ENCODE measurements around the gene SPINT2. TPM values are rescaled to one million over a fixed set of nuclear protein-coding genes. Genes with fewer than 3 reads are reported as not detected.

The SPINT2 gene
- total RNA-seq, 1 experiment from 2014 or later, result 442 TPM

GRCh38 chr19:38252385-38252784, 12.0 kb upstream of the SPINT2 start:
- ATAC-seq, result no peak
- H3K9ac ChIP-seq (ENCODE audit: low read length), result no peak overlapping the region
- no peaks in the 10 kb centered on the region for H4K20me1 ChIP-seq (ENCODE audit: low read length)
- no peaks in the 10 kb centered on the region for H3K27me3 ChIP-seq (ENCODE audit: low read length)
- H3K4me2 ChIP-seq (ENCODE audit: low read length), result no peak overlapping the region
- no peak overlapping the region for H3K27ac ChIP-seq (ENCODE audit: low read length)
- intact Hi-C loops (cut with micrococcal nuclease), result no loop called here
- H3K4me1 ChIP-seq (ENCODE audit: insufficient read depth, low read length), result peaks cover 4% of the 10 kb centered on the region; the same call in 1 of the 2 replicates
- no peaks in the 10 kb centered on the region for H3K9me2 ChIP-seq (replicated peaks; ENCODE audit: low read length)
- CTCF ChIA-PET, result no interaction called here
- H3K4me3 ChIP-seq (ENCODE audit: low read length), result no peak overlapping the region
- H3F3A ChIP-seq (ENCODE audit: low read length, unreplicated experiment), result no peaks in the 10 kb centered on the region
- no peak overlapping the region for H2AFZ ChIP-seq (ENCODE audit: low read length)
- no peaks in the 10 kb centered on the region for H3K79me2 ChIP-seq (ENCODE audit: low read length)
- POLR2A ChIA-PET (ENCODE audit: unreplicated experiment), result no interaction called here
- BruUV-seq (replicated peaks), result no TSS peak
- no peaks in the 10 kb centered on the region for H3K9me3 ChIP-seq (ENCODE audit: low read length)
- no peaks in the 10 kb centered on the region for H3K36me3 ChIP-seq (ENCODE audit: low read depth, low read length)
- no peak for DNase-seq
- no peak for TF ChIP-seq EZH2 (IDR thresholded peaks at IDR 0.05; ENCODE audit: low read length, unreplicated experiment)
- no peak for TF ChIP-seq EZH2phosphoT487 (IDR thresholded peaks at IDR 0.05; ENCODE audit: borderline replicate concordance, low read length)

GRCh38 chr19:38252941-38253691, 11.3 kb upstream of the SPINT2 start:
- Histone ChIP-seq H3K9ac (ENCODE audit: low read length) (no peak overlapping the region), H3K27me3 (ENCODE audit: low read length) (no peaks in the 10 kb centered on the region), H3F3A (ENCODE audit: low read length, unreplicated experiment) (no peaks in the 10 kb centered on the region), H3K4me1 (ENCODE audit: insufficient read depth, low read length) (peaks cover 4% of the 10 kb centered on the region; the same call in 1 of the 2 replicates), H3K36me3 (ENCODE audit: low read depth, low read length) (no peaks in the 10 kb centered on the region), H4K20me1 (ENCODE audit: low read length) (no peaks in the 10 kb centered on the region), H3K4me2 (ENCODE audit: low read length) (no peak overlapping the region), H3K79me2 (ENCODE audit: low read length) (no peaks in the 10 kb centered on the region), H3K9me2 (replicated peaks; ENCODE audit: low read length) (no peaks in the 10 kb centered on the region), H2AFZ (ENCODE audit: low read length) (no peak overlapping the region), H3K9me3 (ENCODE audit: low read length) (no peaks in the 10 kb centered on the region), H3K27ac (ENCODE audit: low read length) (no peak overlapping the region), H3K4me3 (ENCODE audit: low read length) (no peak overlapping the region)
- no peak for DNase-seq
- POLR2A ChIA-PET (ENCODE audit: unreplicated experiment), result no interaction called here
- intact Hi-C loops (cut with micrococcal nuclease), result no loop called here
- BruUV-seq (replicated peaks), result no TSS peak
- TF ChIP-seq EZH2phosphoT487 (IDR thresholded peaks at IDR 0.05; ENCODE audit: borderline replicate concordance, low read length) (no peak), CTCF (conservative IDR thresholded peaks at IDR 0.05; ENCODE audit: low read depth, low read length) (no peak), EZH2 (IDR thresholded peaks at IDR 0.05; ENCODE audit: low read length, unreplicated experiment) (no peak)
- no peak for ATAC-seq
- CTCF ChIA-PET, result no interaction called here

- Histone ChIP-seq H2AFZ (ENCODE audit: low read length) (no peak overlapping the region), H3K9me3 (ENCODE audit: low read length) (no peaks in the 10 kb centered on the region), H3K79me2 (ENCODE audit: low read length) (no peaks in the 10 kb centered on the region), H3K9ac (ENCODE audit: low read length) (no peak overlapping the region), H3K27ac (ENCODE audit: low read length) (no peak overlapping the region), H3K4me3 (ENCODE audit: low read length) (no peak overlapping the region), H3F3A (ENCODE audit: low read length, unreplicated experiment) (no peaks in the 10 kb centered on the region), H4K20me1 (ENCODE audit: low read length) (no peaks in the 10 kb centered on the region), H3K27me3 (ENCODE audit: low read length) (no peaks in the 10 kb centered on the region), H3K36me3 (ENCODE audit: low read depth, low read length) (no peaks in the 10 kb centered on the region), H3K4me1 (ENCODE audit: insufficient read depth, low read length) (peaks cover 4% of the 10 kb centered on the region; the same call in 1 of the 2 replicates), H3K4me2 (ENCODE audit: low read length) (no peak overlapping the region), H3K9me2 (replicated peaks; ENCODE audit: low read length) (no peaks in the 10 kb centered on the region)
- intact Hi-C loops (cut with micrococcal nuclease), result no loop called here
- TF ChIP-seq CTCF (conservative IDR thresholded peaks at IDR 0.05; ENCODE audit: low read depth, low read length) (no peak), EZH2 (IDR thresholded peaks at IDR 0.05; ENCODE audit: low read length, unreplicated experiment) (no peak), EZH2phosphoT487 (IDR thresholded peaks at IDR 0.05; ENCODE audit: borderline replicate concordance, low read length) (no peak)
- BruUV-seq (replicated peaks), result no TSS peak
- CTCF ChIA-PET, result no interaction called here
- ATAC-seq (no peak), DNase-seq (no peak)
- POLR2A ChIA-PET (ENCODE audit: unreplicated experiment), result no interaction called here
Measured at GRCh38 chr19:38253788-38254187, 10.6 kb upstream of the SPINT2 start.
